Liver (tissue), 3 donors: ENCODE results near the gene HOXB4.

Experiments
- EGR1 ChIP-seq, 2 donors: IDR thresholded peaks; 2 replicates each; pipeline ENCODE4 v1.6.1; 2016 to 2018; ENCODE audit warnings: antibody characterized with exemption in 2 of 2, low read depth in 2 of 2
- HNF4G ChIP-seq: IDR thresholded peaks from 2 replicates; pipeline ENCODE4 v1.6.1; 2016; ENCODE audit warnings: antibody characterized with exemption
- JUND ChIP-seq, 2 donors: IDR thresholded peaks; 2 replicates each; pipeline ENCODE4 v1.6.1; 2016; ENCODE audit warnings: antibody characterized with exemption in 2 of 2
- RAD21 ChIP-seq, 2 donors: IDR thresholded peaks; 2 replicates each; pipeline ENCODE4 v1.6.1; 2016; ENCODE audit warnings: antibody characterized with exemption in 2 of 2, mild to moderate bottlenecking in 2 of 2
- REST ChIP-seq: IDR thresholded peaks from 2 replicates; pipeline ENCODE4 v1.6.1; 2016; ENCODE audit warnings: antibody characterized with exemption, mild to moderate bottlenecking
- RXRA ChIP-seq, 2 donors: IDR thresholded peaks; 2 replicates each; pipeline ENCODE4 v1.6.1; 2017 to 2018; ENCODE audit warnings: antibody characterized with exemption in 2 of 2, mild to moderate bottlenecking in 1 of 2
- SP1 ChIP-seq: IDR thresholded peaks from 2 replicates; pipeline ENCODE4 v1.6.1; 2018; ENCODE audit warnings: antibody characterized with exemption, mild to moderate bottlenecking
- TF ChIP-seq, protein P1 (sequence below): fragments of 150-350 bp; IDR thresholded peaks from 2 replicates; pipeline ENCODE4 v1.5.1; 2017; ENCODE audit warnings: improper control_type of control experiment, low read depth, low read length; ENCODE audit not compliant: missing input control
- TF ChIP-seq, protein P2 (sequence below): IDR thresholded peaks from 2 replicates; pipeline ENCODE4 v1.6.1; 2016; ENCODE audit warnings: antibody characterized with exemption
- donor health status: healthy.
- donor health status: healthy.

DNA sequence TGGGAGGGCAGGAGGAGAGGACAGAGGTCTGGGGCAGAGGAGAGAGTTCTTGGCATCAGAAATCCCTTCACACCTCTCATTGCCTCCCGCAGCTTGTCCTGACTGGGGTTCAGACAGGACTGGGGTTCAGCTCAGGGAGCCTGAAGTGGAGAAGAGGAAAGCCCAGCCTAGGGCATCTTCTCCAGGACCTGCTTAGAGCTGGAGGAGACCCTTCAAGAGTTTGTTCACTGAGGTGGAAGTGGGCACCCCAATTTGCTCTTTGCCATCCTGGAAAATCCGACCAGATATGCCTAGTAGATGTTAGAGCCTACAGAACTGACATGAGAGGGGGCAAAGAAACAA, 9.9 kb upstream of the HOXB4 start:
- no peak for TF ChIP-seq HNF4G
- TF ChIP-seq, protein P1, sequence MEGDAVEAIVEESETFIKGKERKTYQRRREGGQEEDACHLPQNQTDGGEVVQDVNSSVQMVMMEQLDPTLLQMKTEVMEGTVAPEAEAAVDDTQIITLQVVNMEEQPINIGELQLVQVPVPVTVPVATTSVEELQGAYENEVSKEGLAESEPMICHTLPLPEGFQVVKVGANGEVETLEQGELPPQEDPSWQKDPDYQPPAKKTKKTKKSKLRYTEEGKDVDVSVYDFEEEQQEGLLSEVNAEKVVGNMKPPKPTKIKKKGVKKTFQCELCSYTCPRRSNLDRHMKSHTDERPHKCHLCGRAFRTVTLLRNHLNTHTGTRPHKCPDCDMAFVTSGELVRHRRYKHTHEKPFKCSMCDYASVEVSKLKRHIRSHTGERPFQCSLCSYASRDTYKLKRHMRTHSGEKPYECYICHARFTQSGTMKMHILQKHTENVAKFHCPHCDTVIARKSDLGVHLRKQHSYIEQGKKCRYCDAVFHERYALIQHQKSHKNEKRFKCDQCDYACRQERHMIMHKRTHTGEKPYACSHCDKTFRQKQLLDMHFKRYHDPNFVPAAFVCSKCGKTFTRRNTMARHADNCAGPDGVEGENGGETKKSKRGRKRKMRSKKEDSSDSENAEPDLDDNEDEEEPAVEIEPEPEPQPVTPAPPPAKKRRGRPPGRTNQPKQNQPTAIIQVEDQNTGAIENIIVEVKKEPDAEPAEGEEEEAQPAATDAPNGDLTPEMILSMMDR = no peak
- TF ChIP-seq JUND (IDR thresholded peaks at IDR 0.05) = no peak
- TF ChIP-seq SP1 = no peak
- TF ChIP-seq REST = no peak
- no peak for TF ChIP-seq RAD21 (IDR thresholded peaks at IDR 0.05)
- TF ChIP-seq RXRA (IDR thresholded peaks at IDR 0.05) = no peak
- TF ChIP-seq EGR1 (IDR thresholded peaks at IDR 0.05; ENCODE audit: low read depth in 2 of 2) = no peak
- TF ChIP-seq, protein P2, sequence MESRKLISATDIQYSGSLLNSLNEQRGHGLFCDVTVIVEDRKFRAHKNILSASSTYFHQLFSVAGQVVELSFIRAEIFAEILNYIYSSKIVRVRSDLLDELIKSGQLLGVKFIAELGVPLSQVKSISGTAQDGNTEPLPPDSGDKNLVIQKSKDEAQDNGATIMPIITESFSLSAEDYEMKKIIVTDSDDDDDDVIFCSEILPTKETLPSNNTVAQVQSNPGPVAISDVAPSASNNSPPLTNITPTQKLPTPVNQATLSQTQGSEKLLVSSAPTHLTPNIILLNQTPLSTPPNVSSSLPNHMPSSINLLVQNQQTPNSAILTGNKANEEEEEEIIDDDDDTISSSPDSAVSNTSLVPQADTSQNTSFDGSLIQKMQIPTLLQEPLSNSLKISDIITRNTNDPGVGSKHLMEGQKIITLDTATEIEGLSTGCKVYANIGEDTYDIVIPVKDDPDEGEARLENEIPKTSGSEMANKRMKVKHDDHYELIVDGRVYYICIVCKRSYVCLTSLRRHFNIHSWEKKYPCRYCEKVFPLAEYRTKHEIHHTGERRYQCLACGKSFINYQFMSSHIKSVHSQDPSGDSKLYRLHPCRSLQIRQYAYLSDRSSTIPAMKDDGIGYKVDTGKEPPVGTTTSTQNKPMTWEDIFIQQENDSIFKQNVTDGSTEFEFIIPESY = no peak
